Liver (tissue), 3 donors: ENCODE data around the gene CASZ1.

Experiments
- RAD21 ChIP-seq, 2 donors: IDR thresholded peaks; 2 replicates each; pipeline ENCODE4 v1.6.1; 2016; ENCODE audit warnings: antibody characterized with exemption in 2 of 2, mild to moderate bottlenecking in 2 of 2
- TF ChIP-seq, protein P1 (sequence below): fragments of 150-350 bp; IDR thresholded peaks from 2 replicates; pipeline ENCODE4 v1.5.1; 2017; ENCODE audit warnings: improper control_type of control experiment, low read depth, low read length; ENCODE audit not compliant: missing input control
- donor health status: healthy.
- donor health status: healthy.

DNA sequence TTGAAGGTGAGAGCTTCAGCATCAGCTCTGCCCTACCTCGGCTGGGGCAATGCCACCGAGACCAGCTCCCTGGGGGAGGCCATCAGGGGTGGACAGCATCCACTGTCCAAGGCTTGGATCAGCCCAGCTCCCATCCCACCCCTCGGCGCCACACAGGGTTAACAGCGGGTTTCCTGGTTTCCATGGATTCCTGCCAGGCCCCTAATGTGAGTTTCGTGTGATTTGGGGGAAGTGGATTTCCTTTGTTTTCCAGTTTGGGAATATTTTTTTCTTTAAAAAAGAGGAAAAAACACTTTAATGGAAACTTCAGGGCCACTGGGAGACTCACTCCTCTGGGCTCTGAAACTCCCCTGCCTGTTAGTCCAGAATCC, 34.3 kb downstream of the CASZ1 start:
- no peak for TF ChIP-seq RAD21 (IDR thresholded peaks at IDR 0.05)
- TF ChIP-seq, protein P1, sequence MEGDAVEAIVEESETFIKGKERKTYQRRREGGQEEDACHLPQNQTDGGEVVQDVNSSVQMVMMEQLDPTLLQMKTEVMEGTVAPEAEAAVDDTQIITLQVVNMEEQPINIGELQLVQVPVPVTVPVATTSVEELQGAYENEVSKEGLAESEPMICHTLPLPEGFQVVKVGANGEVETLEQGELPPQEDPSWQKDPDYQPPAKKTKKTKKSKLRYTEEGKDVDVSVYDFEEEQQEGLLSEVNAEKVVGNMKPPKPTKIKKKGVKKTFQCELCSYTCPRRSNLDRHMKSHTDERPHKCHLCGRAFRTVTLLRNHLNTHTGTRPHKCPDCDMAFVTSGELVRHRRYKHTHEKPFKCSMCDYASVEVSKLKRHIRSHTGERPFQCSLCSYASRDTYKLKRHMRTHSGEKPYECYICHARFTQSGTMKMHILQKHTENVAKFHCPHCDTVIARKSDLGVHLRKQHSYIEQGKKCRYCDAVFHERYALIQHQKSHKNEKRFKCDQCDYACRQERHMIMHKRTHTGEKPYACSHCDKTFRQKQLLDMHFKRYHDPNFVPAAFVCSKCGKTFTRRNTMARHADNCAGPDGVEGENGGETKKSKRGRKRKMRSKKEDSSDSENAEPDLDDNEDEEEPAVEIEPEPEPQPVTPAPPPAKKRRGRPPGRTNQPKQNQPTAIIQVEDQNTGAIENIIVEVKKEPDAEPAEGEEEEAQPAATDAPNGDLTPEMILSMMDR, result no peak
